GM21526 (cell line): ENCODE measurements around the gene NME1.

Experiments
- ATAC-seq: cut with Tn5 transposase; IDR thresholded peaks from one replicate; pipeline ENCODE4 v1.9.1; 2021; ENCODE audit warnings: moderate library complexity; ENCODE audit not compliant: unreplicated experiment, low FRiP score

Gene NME1

GRCh38 chr17:51188271-51188833 lies 35.0 kb downstream of the NME1 start:
- no peak for ATAC-seq

GRCh38 chr17:51189162-51189561 lies 35.8 kb downstream of the NME1 start:
- ATAC-seq, result no peak

- no peak for ATAC-seq
Measured at GRCh38 chr17:51189628-51190027, 36.3 kb downstream of the NME1 start.

- ATAC-seq, result no peak
Measured at GRCh38 chr17:51191895-51192294, 38.5 kb downstream of the NME1 start.

- no peak for ATAC-seq
Measured at GRCh38 chr17:51197754-51198153, 44.4 kb downstream of the NME1 start.

- ATAC-seq, result no peak
Measured at GRCh38 chr17:51200295-51200694, 46.9 kb downstream of the NME1 start.

- no peak for ATAC-seq
Measured at GRCh38 chr17:51200846-51201245, 47.5 kb downstream of the NME1 start.

GRCh38 chr17:51203838-51204237 lies 50.5 kb downstream of the NME1 start:
- no peak for ATAC-seq
